WTC11 (cell line): ENCODE measurements around the gene PRSS38.

Experiments used
- MYBL2 ChIP-seq: sonication (generic); formaldehyde crosslinking; IDR thresholded peaks from 2 replicates; pipeline ENCODE4 v1.8.1; 2023; ENCODE audit warnings: mild to moderate bottlenecking, moderate library complexity, missing genetic modification reagents
- NR2C2 ChIP-seq: sonication (generic); formaldehyde crosslinking; IDR thresholded peaks from 2 replicates; pipeline ENCODE4 v1.8.0; 2022; ENCODE audit warnings: mild to moderate bottlenecking, missing genetic modification reagents
- ZNF121 ChIP-seq: sonication (generic); formaldehyde crosslinking; IDR thresholded peaks from 2 replicates; pipeline ENCODE4 v1.8.0; 2023; ENCODE audit warnings: missing genetic modification reagents

GRCh38 chr1:227774051-227774731 lies 41.3 kb upstream of the PRSS38 start:
- TF ChIP-seq MYBL2: no peak
- TF ChIP-seq NR2C2 (CRISPR knock-in tag): no peak
- no peak for TF ChIP-seq ZNF121
